Panc1 (cell line): Measurements from ENCODE around the gene TATDN3. TPM values are rescaled to one million over a fixed set of nuclear protein-coding genes. Genes with fewer than 3 reads are reported as not detected.

Source experiments
- ATAC-seq: fragments of 200-7000 bp; cut with Tn5 transposase; 2 replicates; pipeline ENCODE4 v1.9.1; 2020; ENCODE audit warnings: mild to moderate bottlenecking, moderate library complexity
- BruUV-seq: library from RNA; stranded (reverse); fragments of 400-500 nt; replicated peaks from 2 replicates; lab custom pipeline; 2021; lab: Mats Ljungman, UMichigan
- CTCF ChIA-PET: fragments of 300-600 bp; sonication (Branson Sonifier 250); formaldehyde crosslinking; loops from one replicate; lab custom pipeline; 2022; ENCODE audit warnings: antibody characterized with exemption; lab: Charles Lee
- POLR2A ChIA-PET: fragments of 300-600 bp; sonication (Branson Sonifier 250); formaldehyde crosslinking; loops from one replicate; lab custom pipeline; 2022; ENCODE audit warnings: antibody characterized with exemption; lab: Charles Lee
- DNase-seq: peaks from one replicate; pipeline ENCODE4 v3.0.0-alpha.2; 2010; ENCODE audit warnings: low read depth, low spot score
- H3K27ac ChIP-seq: 2 replicates; pipeline ENCODE4 v1.5.1; 2011; ENCODE audit warnings: mild to moderate bottlenecking, low read length, inconsistent platforms
- H3K27me3 ChIP-seq: fragments of 200-500 bp; sonication (Bioruptor generic); 2 replicates; pipeline ENCODE4 v1.6.0; 2014; ENCODE audit warnings: low read length, inconsistent platforms; ENCODE audit not compliant: control insufficient read depth, insufficient read depth
- H3K36me3 ChIP-seq: fragments of 200-500 bp; sonication (Bioruptor generic); 2 replicates; pipeline ENCODE4 v1.5.1; 2014; ENCODE audit warnings: inconsistent platforms, mild to moderate bottlenecking, low read length, moderate library complexity; ENCODE audit not compliant: control insufficient read depth, insufficient read depth
- H3K4me1 ChIP-seq: 2 replicates; pipeline ENCODE4 v1.5.1; 2011; ENCODE audit warnings: inconsistent platforms, mild to moderate bottlenecking, low read length, moderate library complexity; ENCODE audit not compliant: control insufficient read depth, insufficient read depth
- H3K4me3 ChIP-seq, 2 experiments: 2 replicates each; pipeline ENCODE4 v1.5.1; 2011 to 2012; ENCODE audit warnings: low read depth in 2 of 2, low read length in 2 of 2, mild to moderate bottlenecking in 2 of 2, inconsistent platforms in 1 of 2, moderate library complexity in 1 of 2
- H3K9me3 ChIP-seq: fragments of 200-500 bp; sonication (Bioruptor generic); 2 replicates; pipeline ENCODE4 v1.5.1; 2014; ENCODE audit warnings: low read depth, mild to moderate bottlenecking, inconsistent platforms, low read length, moderate library complexity; ENCODE audit not compliant: control insufficient read depth, insufficient read depth
- POLR2AphosphoS5 ChIP-seq: IDR thresholded peaks from 2 replicates; pipeline ENCODE4 v1.6.1; 2012; ENCODE audit warnings: mild to moderate bottlenecking, low read depth, low read length, moderate library complexity
- REST ChIP-seq, 2 experiments: IDR thresholded peaks; 2 replicates each; pipeline ENCODE4 v1.6.1; 2011 to 2012; ENCODE audit warnings: low read depth in 2 of 2, control low read depth in 1 of 2, low read length in 1 of 2, mild to moderate bottlenecking in 1 of 2, moderate library complexity in 1 of 2; ENCODE audit not compliant: insufficient read depth in 1 of 2
- SIN3A ChIP-seq: IDR thresholded peaks from 2 replicates; pipeline ENCODE4 v1.6.1; 2012; ENCODE audit warnings: low read depth, mild to moderate bottlenecking, low read length, moderate library complexity, borderline replicate concordance; ENCODE audit not compliant: insufficient read depth
- TCF7L2 ChIP-seq: IDR thresholded peaks from 2 replicates; pipeline ENCODE4 v1.6.1; 2011; ENCODE audit warnings: mild to moderate bottlenecking, low read depth, low read length, inconsistent platforms
- in situ Hi-C: cut with HindIII; loops from 2 replicates; pipeline ENCODE4 v1.10.0; 2016; ENCODE audit warnings: low sequenced_read_pairs, low pct_unique_long_range_greater_than_20kb
- intact Hi-C: fragments of 100-400 bp; cut with micrococcal nuclease; formaldehyde crosslinking; loops from one replicate; pipeline ENCODE4 v1.10.0; 2022; ENCODE audit not compliant: unreplicated experiment
- total RNA-seq: library from RNA; stranded (reverse); gene quantifications from one replicate; pipeline ENCODE4 v1.2.1, GENCODE V29; 2021; ENCODE audit not compliant: unreplicated experiment
- TF ChIP-seq, protein P1 (sequence below): fragments of 450-650 bp; IDR thresholded peaks from 2 replicates; pipeline ENCODE4 v1.5.1; 2017; ENCODE audit warnings: mild to moderate bottlenecking

Gene TATDN3
- total RNA-seq, 1 experiment from 2014 or later: 9.5 TPM

DNA sequence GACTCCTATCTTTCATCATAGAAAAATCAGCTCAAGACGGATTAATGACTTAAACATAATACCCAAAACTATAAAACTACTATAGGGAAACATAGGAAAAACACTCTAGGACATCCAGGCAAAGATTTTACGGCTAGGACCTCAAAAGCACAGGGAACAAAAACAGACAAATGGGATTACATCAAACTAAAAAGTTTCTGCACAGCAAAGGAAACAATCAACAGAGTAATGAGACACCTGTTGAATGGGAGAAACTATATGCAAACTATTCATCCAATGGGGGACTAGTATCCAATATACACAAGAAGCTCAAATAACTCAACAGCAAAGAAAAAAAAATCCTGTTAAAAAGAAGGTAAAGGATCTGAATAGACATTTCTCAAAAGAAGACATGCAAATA is 18.7 kb upstream of the TATDN3 start:
- no peaks in the 10 kb centered on the region for H3K27me3 ChIP-seq
- no peak for ATAC-seq
- peaks cover 8% of the 10 kb centered on the region for H3K9me3 ChIP-seq
- no peak overlapping the region for H3K4me3 ChIP-seq
- H3K36me3 ChIP-seq: no peaks in the 10 kb centered on the region
- no peak overlapping the region for H3K27ac ChIP-seq
- DNase-seq: no peak
- intact Hi-C loops: no loop called here
- CTCF ChIA-PET: no interaction called here
- POLR2A ChIA-PET: no interaction called here
- in situ Hi-C loops: no loop called here
- no TSS peak for BruUV-seq
- TF ChIP-seq SIN3A: no peak
- TF ChIP-seq, protein P1, sequence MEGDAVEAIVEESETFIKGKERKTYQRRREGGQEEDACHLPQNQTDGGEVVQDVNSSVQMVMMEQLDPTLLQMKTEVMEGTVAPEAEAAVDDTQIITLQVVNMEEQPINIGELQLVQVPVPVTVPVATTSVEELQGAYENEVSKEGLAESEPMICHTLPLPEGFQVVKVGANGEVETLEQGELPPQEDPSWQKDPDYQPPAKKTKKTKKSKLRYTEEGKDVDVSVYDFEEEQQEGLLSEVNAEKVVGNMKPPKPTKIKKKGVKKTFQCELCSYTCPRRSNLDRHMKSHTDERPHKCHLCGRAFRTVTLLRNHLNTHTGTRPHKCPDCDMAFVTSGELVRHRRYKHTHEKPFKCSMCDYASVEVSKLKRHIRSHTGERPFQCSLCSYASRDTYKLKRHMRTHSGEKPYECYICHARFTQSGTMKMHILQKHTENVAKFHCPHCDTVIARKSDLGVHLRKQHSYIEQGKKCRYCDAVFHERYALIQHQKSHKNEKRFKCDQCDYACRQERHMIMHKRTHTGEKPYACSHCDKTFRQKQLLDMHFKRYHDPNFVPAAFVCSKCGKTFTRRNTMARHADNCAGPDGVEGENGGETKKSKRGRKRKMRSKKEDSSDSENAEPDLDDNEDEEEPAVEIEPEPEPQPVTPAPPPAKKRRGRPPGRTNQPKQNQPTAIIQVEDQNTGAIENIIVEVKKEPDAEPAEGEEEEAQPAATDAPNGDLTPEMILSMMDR: no peak
- no peak for TF ChIP-seq REST (IDR thresholded peaks at IDR 0.05; ENCODE audit: insufficient read depth in 1 of 2, low read depth in 2 of 2, low read length in 1 of 2)
- TF ChIP-seq POLR2AphosphoS5: no peak
- TF ChIP-seq TCF7L2: no peak
- no peaks in the 10 kb centered on the region for H3K4me1 ChIP-seq

DNA sequence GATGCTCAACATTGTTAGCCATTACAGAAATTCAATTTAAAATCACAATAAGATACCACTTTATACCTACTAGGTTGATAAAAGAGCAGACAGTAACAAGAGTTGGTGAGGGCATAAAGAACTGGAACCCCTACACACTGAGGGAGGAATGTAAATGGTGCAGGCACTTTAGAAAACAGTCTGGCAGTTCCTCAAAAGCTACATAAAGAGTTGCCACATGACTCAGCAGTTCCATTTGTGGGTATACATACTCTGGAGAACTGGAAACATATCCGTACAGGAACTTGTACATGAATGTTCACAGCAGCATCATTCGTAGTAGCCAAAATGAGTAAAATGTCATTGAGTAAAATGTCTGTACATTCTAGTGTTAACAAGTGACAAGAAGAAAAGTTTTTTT is 17.1 kb upstream of the TATDN3 start:
- ChIA-PET CTCF (no interaction called here), POLR2A (no interaction called here)
- H3K27ac ChIP-seq: no peak overlapping the region
- H3K27me3 ChIP-seq: no peaks in the 10 kb centered on the region
- peaks cover 5% of the 10 kb centered on the region; the same call in 1 of the 2 replicates for H3K9me3 ChIP-seq
- no peak overlapping the region for H3K4me3 ChIP-seq
- TF ChIP-seq REST (IDR thresholded peaks at IDR 0.05; ENCODE audit: insufficient read depth in 1 of 2, low read depth in 2 of 2, low read length in 1 of 2) (no peak), POLR2AphosphoS5 (no peak), SIN3A (no peak), TCF7L2 (no peak)
- TF ChIP-seq, protein P1: no peak
- ATAC-seq (no peak), DNase-seq (no peak)
- intact Hi-C loops (no loop called here), in situ Hi-C loops (no loop called here)
- no TSS peak for BruUV-seq
- no peaks in the 10 kb centered on the region for H3K36me3 ChIP-seq
- no peaks in the 10 kb centered on the region for H3K4me1 ChIP-seq
